HS-5 (cell line): ENCODE measurements around the gene FAM117A.
"Not testable (repeated sequence)": the region's sequence is repeated elsewhere in the genome, so short reads cannot be mapped to it uniquely, and the experiment has no call there.

Experiments
- DNase-seq: peaks from one replicate; pipeline ENCODE4 v3.0.0-alpha.2; 2012; ENCODE audit warnings: low read depth

FAM117A gene

DNA sequence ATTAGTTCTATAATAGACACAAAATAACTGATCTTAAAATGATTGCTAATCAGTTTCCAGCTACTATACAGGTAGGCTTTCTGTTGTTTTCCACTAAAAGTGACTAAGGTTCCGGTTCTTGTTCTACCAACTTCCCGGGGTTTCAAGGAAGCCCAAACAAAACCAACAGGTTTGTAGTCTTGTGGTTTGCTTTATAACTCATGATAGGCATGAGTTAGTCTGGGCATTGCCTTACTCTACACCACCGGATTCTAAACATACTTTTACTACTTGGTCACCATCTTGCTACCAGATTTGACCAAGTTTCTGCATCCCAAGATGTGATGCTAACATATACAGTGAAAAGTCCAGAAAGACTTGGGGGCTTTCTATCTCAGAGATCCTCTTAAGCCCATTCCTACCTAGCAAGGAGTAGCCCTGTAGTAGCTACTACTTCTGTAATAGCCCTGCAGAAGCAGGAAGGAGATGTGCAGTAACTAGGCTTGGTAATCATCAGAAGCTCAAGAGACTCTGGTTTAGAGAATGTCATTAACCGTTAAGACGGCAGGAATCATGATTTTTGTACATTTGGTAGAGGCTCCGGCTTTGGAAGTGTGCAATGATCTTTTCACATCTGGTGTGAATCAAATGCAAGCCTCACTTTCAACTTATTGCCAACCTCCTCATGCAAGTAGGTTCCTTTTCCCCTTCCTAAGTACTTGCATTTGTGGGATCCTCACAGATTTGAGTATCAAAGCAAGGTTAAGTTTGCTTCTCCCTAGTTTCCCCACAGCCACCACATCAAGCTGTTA lies 1.6 kb downstream of the FAM117A start:
- DNase-seq = no peak

DNA sequence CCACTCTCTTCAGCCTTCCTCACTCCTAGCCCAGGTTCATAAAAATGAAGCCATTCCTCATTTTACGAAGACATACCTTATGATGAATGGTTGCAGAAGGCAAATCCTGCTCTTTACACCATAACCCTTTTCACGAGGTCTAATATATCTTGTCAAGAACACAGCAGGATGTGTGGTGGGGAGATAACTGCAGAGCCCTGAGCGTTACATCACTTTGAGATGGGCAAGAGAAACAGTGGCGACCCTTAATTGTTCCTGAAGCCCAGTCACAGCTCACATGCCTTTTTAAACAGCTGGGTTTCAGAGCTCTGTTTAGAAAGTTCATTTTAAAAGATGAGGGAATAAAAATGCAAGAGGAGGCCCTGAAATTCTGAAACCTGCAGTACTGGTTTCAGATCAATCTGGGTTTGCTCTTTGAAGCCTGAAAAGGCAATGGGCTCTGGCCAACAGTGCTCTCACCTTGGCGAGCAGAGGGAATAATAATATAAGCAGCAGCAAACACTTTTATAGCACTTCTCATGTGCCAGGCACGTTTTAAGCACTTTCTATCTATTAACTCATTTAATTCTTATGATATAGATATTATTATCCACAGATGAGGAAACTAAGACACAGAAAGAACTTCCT lies 2.9 kb downstream of the FAM117A start:
- DNase-seq = no peak

DNA sequence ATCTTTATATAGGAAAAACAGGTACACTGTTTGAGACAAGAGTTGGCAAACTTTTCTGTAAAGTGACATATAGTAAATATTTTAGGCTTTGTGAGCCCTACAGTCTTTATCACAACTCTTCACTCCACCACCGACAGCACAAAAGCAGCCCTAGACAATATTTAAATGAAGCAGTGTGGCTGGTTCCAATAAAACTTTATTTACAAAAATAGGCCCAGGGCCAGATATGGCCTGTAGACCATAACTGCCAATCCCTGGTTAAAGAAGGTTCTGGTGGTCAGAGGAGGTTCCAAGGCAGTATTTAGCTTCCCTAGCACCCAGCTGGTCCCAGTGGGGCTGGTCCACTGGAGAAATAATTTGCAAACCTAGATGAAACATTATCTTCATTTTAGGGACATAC lies 3.6 kb downstream of the FAM117A start:
- DNase-seq = no peak

DNA sequence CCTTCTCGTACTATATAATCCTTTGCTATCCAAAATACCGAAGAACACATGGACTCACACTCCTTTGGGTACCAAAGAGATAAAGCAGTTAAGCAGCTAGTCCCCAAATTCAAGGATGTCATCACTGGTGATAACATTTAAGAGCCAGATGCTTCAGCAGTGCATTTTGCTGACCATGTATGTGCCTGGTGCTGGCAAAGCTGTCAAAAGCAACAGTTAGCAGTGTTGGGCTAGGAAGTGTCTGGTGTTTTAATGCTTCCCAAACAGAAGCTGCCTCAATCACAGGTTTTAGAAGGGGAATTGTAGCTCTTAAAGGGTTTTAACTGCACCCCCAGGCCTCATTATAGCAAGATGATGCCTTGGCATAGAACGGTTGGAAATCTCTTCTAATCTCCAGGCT lies 4.7 kb downstream of the FAM117A start:
- DNase-seq = no peak

DNA sequence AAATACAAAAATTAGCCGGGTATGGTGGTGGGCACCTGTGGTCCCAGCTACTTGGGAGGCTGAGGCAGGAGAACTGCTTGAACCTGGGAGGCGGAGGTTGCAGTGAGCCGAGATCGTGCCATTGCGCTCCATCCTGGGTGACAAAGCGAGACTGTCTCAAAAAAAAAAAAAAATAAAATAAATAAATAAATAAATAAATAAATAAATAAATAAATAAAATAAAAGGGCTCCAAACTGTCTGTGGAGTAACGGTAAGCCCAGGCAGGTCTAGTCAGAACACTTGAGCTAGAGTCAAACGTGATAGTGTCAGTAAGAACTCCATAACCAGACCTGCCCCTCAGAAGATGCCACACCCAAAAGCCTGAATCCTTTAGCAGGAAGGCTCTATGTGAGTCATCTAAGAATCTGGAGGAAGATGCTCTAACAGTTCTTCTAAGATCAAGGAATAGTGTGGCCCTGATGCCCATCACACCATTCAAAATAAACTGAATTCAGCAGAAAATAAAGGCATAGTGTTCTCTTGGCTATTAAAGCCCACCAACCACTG lies 5.4 kb downstream of the FAM117A start:
- DNase-seq = not testable (repeated sequence)

DNA sequence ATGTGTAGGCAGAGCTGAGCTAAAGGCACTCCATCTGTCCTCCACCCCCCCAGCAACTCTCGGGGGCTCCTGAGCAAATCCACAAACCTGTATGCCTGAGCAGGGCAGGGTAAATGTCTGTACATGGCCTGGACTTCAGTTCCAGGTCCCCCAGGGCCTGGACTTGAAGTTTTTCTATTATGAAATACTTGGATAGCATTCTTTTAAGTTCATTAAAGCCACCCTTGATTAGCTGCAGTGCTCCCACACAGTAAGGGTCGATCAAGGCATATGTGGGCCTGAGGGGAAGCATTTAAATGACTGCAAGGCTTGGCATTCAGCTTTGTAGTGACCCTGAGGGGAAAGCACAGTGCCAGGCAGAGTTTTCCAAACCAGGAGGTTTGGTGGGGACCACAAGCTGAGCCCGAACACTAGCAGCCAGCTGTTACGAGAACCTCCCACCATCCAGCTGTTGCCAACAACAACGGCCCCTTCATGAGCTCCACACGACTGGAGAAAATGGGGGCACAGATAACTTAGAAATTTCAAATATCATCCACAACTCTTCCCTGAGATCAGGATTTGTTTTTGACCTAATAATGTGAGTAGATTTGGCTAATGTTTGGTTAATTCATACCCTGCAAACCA lies 6.7 kb downstream of the FAM117A start:
- no peak for DNase-seq

DNA sequence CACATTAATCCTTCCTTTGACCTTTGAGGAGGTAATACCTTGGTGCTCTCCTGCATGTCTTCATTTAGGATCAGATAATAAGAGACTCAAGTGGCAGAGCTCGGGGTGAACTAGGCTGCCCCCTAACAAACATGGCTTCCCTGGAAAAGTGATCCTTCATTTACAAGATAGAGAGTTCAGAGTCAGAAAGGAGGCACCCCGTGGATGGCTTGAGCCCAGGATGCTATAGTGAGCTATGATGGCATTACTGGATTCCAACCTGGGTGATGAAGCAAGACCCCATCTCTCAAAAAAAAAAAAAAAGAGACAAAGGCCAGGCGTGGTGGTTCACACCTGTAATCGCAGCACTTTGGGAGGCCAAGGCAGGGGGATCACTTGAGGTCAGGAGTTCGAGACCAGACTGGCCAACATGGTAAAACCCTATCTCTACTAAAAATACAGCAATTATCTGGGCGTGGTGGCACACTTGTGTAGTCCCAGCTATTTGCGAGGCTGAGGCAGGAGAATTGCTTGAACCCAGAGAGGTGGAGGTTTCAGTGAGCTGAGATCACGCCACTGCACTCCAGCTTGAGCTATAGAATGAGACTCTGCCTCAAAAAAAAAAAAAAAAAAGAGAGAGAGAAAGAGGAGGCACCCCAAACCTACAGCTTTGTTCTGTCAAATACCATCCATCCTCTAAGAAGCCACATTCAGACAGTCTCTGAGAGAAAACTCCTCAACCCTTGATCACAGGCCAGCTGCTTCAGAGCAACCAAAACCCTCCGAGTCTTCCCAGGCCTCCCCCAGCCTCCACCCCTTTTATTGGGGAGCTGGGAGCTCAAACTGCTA lies 7.4 kb downstream of the FAM117A start:
- no peak for DNase-seq

DNA sequence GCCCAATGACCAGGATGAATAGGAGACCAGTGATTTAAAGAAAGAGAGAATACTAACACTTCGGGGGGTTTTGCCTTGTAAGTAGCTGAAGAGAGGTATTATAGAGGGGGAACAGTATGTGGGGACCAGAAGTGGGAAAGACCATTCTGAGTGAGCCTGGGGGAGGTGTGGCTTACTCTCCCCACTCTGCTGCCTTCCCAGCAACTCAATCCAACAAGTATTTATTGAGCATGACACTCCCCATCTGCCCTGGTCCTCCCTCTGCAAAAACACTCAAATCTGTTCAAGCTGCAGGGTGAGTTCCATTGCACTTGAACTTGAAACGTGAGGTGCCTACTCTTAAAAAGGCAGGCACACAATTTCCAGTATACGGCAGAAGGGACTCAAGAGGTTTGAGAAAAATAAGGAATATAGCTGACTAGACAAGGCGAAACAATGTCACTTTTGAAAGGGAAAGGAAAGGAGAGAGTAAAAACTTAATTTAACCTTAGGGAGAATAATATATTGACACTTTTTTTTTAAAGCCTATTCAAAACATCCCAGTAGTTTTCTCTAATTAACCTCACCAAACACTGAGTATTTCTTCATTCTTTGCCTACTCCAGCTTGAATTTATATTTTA lies 8.2 kb downstream of the FAM117A start:
- no peak for DNase-seq

DNA sequence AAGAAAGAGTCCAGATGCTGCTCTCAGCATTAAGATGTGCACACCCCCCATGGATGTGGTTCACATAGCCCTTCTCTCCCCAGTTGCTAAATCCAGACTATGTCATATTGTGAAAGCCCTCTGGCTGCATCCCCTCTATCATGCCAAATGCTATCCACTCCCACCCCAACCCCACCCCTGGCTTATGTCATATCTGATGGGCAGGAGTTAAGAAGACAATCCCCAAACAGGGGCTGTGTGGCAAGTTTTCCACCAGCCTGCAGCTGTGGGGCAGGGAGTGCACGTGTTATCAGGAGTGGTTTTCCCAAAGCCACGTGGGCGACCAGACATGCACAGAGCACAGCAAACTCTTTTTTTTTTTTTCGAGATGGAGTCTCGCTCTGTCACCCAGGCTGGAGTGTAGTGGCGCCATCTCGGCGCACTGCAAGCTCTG lies 10.0 kb downstream of the FAM117A start:
- no peak for DNase-seq

DNA sequence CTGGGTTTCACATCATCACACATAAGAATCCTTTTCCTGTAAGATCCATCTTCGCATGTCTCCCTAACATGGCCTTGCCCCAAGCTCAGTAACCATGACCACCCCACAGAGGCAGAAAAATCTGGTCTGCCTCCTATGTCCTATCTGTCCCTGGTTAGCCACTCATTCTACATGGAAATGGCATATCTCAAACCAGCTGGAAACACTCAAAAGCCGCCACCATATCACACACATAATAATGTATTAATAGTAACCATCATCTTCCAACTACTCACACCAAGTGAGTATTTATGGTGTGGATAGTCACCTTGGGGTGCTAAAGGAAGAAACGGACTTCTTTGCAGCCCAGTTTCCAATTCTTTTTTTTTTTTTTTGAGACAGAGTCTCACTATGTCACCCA lies 11.4 kb downstream of the FAM117A start:
- DNase-seq = no peak

DNA sequence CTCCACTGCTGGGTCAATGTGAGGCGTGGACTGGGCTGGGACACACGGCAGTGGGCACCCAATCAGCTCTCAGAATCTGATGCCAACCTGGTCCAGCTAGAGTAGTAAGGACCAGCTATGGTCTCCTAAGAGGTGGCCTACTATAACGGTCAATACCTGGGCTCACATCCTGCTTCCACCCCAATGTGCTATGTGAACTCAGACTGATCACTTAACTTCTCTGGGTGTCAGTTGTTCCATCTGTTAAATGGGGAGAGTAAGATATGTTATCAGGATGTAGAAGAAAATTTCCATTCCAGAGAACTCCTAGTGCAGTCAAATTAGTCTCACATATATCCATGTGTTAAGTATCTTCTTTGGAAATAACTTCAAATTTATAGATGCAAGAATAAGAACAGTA lies 14.2 kb downstream of the FAM117A start:
- DNase-seq = no peak

DNA sequence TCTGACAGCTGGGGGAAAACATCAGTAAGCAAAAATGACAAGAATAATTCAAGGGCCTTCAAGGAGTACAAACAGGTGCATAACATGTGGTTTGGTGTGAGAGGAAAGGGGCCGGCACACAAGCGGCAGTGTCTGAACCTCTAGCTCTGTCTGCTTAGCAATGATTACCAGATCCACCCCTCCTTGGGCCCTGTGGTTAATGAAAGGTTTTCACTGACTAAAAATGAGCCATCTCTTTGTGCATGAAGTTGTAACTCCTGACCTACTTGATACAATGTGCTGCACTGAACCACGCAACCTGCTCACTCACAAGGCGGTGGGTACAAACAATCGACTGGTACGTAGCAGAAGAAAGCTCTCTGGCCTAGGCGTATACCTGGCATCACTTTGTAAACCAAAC lies 15.1 kb downstream of the FAM117A start:
- no peak for DNase-seq

DNA sequence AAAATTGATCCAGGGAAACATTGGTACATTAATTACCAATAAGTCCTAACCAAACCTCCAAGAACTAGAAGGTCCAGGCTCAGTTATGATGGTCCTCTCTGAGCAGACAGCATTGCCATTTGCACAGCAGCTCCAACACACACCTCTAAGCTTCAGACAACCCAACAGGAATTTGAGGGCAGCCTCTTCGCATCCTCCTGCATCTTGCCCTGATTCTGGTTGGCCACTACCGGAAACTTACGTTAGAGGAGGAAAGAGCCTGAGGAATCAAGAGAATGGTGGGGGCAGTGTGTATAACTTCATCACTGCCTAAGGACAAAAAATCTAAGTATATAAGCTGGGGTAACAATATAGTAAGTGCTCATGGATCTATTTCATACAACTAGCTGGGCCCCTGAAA lies 15.7 kb downstream of the FAM117A start:
- DNase-seq = no peak

DNA sequence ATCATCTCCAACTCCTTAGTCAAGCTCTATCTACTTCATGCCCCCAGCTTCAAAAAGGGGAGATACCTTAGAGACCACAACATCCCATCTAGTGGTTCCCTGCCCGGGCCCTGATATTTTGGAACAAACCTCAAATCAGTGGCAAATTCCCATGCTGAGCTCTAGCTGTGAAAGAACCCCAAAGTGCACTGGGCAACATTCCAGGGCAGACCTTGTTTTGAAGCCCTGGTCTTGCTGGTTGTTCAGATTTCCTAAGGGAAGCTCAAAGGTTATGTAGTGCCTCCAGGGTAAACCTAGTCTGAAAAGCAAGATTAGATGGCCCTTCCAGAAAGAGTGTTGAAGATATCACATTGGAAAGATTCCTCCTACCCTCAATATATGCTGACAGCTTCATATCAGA lies 16.3 kb downstream of the FAM117A start:
- no peak for DNase-seq

DNA sequence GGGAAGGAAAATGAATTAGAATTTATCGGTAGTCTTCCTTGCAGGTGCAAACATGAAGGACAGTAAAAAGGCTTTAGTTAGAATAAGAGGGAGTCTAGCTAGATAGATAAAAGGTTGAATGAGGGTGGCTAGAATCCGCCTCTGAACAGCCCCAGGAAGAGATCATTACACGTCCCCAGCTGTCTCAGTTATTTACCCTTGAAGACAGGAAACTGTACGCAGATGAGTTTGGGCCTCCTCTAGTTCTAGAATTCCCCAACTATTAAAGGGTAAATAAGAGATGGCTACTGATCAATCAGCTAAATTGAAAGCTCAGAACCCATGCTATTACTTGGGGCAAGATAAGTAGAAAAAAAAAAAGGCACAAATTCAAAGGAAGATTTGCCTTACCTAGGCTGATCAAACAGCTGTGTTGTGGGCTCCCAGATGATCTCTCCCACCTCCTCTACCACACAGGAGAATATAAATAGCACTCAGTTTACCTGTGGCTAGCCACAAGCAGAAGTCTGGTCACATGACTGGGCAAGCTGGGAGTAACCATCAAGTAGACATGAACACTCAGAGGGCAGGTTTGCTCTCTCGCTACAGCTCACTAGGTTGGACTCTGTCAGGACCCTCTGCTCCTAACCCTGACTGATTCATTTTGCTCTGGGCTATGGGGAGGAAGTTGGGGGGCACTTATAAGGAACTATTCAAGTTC lies 17.0 kb downstream of the FAM117A start:
- DNase-seq = no peak

DNA sequence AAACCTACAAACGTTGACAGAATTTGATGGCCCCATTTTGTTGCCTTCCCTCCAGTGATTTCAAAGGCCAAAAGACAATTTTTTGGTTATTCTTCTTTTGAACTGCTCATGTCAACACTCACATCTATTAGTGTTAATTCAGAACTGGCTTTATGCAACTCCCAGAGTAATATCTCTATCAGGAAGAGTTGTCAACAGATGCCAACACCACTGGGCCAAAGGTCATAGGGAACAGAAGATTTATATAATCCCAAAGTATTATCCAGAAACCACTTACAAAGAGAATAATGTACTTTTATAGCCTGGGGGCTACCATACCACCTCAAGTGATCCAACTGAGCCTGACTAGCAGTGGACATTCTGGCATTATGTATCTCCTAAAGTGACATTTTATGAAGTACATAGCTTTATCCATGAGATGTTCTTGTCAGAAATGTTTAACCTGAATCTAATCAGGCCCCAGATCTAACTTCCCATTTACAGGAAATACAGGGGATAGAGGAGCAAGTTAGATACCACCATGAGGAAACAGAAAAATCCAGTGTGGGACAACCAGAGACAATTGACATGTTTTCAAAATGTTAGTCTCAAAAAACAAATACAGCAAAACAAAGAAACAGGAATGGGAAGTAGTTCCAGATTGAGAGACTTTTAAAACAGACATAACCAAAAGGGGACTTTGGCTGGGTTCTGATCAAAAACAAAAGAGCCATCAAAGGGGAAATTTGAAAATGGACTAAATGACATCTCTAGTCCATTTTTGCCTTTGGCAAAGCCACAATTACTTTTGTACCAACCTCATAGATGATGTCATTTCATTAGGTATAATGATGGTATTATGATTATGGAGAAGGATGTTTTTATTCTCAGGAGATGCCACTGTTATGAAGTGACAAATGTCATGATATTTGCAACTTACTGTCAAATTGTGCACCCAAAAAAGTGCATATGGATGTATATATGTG lies 18.5 kb downstream of the FAM117A start:
- DNase-seq = no peak

DNA sequence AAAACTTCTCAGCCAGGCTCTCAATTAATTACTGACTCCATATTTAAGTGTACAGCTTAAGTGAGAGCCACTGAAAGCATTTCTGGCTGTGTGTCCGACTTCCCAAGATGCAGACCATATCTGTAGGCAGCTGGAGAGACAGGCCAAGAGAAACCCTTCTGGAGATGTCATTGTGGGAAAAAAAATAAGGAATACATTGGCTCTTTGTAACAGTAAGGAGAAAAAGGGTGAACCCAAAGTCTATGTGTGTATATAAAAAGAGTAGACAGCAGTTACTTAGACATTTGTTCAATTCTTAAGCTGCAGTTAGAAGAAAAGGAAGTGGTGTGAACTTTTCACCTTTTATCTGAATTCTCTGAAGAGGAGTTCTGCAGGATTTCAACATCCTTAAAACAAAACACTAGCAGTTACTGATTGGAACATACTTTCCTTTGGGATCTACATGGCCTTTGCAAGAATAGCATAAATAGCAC lies 21.7 kb downstream of the FAM117A start:
- DNase-seq = no peak

DNA sequence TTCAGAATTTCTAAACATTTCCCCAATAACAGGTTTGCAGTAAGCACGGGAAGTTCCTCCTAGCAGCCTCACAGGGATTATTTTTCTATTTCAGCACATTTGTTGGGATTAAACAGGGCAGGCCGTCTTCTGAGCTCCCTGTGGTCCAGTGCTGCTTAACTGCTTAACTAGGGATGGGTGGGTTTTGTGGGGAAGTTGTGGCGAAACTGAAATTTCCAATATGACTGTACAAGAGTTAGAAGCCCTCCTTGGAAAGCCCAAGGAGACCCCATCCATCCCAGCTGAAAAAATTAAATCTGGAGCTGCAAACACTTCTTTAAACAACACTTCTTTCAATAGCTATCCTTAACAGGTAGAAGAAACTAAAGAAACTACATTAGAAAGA lies 22.2 kb downstream of the FAM117A start:
- no peak for DNase-seq

DNA sequence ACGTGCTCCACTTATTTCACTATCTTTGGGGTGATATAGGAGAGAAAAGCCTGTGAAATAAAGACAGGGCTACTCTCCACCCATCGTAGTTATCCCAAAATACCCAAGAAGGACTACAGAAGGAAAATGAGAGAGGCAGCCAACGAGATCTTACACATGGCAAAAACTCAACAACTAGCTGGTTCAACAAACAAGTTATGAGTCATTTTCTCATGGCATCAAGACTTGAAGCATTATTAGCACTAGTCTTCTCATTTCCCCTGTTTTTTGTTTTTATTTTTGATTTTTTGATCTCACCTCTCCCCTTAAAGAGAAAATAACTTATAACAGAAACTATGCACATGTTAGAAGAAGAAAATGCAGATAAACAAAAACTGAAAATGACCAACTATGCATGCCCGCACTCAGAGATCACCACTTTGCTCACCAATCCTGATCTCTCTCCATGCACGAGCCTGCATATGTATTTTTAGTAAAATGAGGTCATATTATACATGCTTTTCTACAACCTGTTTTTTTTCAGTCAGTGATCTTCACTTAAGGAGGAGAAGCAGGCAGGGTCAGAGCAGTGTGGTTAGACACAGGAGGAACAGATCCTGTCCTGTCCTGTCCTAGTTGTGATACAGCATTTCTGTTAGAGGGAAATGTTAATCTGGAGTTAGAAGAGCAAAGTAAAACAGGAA lies 22.8 kb downstream of the FAM117A start:
- no peak for DNase-seq
